GM18508 (cell line): ENCODE measurements around the gene SH3BP5.

Experiments
- ATAC-seq: cut with Tn5 transposase; IDR thresholded peaks from one replicate; pipeline ENCODE4 v1.9.1; 2021; ENCODE audit warnings: moderate number of reproducible peaks; ENCODE audit not compliant: insufficient read depth, unreplicated experiment

The SH3BP5 gene

GRCh38 chr3:15283702-15284101 lies 48.7 kb downstream of the SH3BP5 start:
- ATAC-seq, result no peak

- no peak for ATAC-seq
Observed at GRCh38 chr3:15281817-15282216, 50.6 kb downstream of the SH3BP5 start.

GRCh38 chr3:15280853-15281532 lies 51.4 kb downstream of the SH3BP5 start:
- ATAC-seq, result no peak

- ATAC-seq, result no peak
Observed at GRCh38 chr3:15279671-15280402, 52.5 kb downstream of the SH3BP5 start.

GRCh38 chr3:15279205-15279604 lies 53.2 kb downstream of the SH3BP5 start:
- no peak for ATAC-seq

- ATAC-seq, result no peak
Observed at GRCh38 chr3:15277861-15278500, 54.4 kb downstream of the SH3BP5 start.

- ATAC-seq, result no peak
Observed at GRCh38 chr3:15276028-15276724, 56.2 kb downstream of the SH3BP5 start.

GRCh38 chr3:15273227-15273626 lies 59.2 kb downstream of the SH3BP5 start:
- no peak for ATAC-seq

- no peak for ATAC-seq
Observed at GRCh38 chr3:15272426-15273196, 59.8 kb downstream of the SH3BP5 start.

- no peak for ATAC-seq
Observed at GRCh38 chr3:15271785-15272381, 60.5 kb downstream of the SH3BP5 start.

GRCh38 chr3:15271030-15271429 lies 61.4 kb downstream of the SH3BP5 start:
- no peak for ATAC-seq

GRCh38 chr3:15269091-15269989 lies 63.0 kb downstream of the SH3BP5 start:
- ATAC-seq, result no peak

- ATAC-seq, result no peak
Observed at GRCh38 chr3:15268033-15268631, 64.3 kb downstream of the SH3BP5 start.

- ATAC-seq, result no peak
Observed at GRCh38 chr3:15267502-15267901, 64.9 kb downstream of the SH3BP5 start.

GRCh38 chr3:15266510-15267376 lies 65.6 kb downstream of the SH3BP5 start:
- no peak for ATAC-seq

- no peak for ATAC-seq
Observed at GRCh38 chr3:15265655-15266509, 66.5 kb downstream of the SH3BP5 start.

- no peak for ATAC-seq
Observed at GRCh38 chr3:15264486-15264885, 67.9 kb downstream of the SH3BP5 start.
